KBM-7 (cell line): ENCODE measurements around the gene LHPP.
"Not testable (repeated sequence)": the region's sequence is repeated elsewhere in the genome, so short reads cannot be mapped to it uniquely, and the experiment has no call there.

ENCODE experiments used
- DNase-seq: peaks from one replicate; pipeline ENCODE4 v3.0.0-alpha.2; 2015
- in situ Hi-C: fragments of 300-500 bp; cut with MboI; formaldehyde crosslinking; loops from 2 replicates; pipeline ENCODE4 v1.14.3; 2020; ENCODE audit warnings: low sequenced_read_pairs, low pct_unique_long_range_greater_than_20kb, mixed read lengths

LHPP gene

DNA sequence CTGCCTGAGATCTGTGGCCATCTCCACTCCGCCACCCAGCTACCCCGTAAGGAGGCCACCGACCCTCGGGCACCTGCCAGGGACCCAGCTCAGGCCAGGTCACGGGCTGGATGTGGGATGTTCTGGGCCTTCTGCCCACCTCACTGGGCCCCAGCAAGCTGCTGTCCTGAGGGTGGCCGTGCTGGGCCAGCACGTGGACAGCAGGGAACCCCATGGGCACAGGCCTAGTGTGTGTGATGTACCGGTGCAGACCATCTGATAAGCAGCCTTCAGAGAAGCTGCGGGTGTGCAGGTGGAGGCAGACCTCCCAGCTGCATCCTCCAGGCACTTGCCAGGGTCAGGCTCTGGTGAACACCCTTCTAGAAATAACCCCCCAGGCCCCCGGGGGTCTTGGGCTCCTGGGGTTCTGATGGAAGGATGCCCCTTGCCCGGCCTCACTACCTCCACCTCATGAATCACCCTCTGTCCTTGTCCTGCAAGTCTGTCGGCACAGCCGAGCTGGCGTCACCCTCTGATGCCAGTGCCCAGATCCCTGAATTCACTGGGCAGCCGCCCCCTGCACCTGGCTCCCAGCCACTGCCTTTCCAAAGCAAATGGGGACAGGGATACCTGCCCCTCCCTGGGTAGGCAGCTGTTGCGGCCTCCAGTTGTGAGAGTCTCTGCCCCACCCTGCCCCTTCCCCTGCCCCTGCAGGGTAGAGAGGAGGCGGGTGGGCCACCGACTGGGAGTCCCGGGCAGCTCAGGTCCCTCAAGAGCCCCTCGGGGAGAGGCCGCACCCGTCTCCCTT, 142.8 kb downstream of the LHPP start:
- DNase-seq: no peak
- in situ Hi-C loops: no loop called here

DNA sequence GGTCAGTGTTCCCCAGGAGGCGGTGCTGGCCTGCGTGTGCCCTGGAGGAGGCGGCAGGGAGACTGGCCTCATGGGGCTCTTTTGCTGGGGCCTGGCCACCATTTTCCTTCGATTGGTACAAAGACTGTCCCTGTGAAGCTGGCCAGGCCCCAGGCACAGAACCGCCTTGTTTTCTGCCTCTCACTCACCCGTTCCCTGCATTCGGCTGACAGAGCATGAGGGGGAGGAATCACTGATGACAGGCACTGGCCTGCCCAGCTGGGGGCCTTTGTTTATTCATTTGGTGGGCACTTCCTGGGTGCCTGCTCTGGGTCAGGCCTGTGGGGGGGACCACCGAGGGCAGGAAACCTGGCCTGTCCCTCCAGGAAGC, 143.4 kb downstream of the LHPP start:
- DNase-seq: no peak
- in situ Hi-C loops: no loop called here

DNA sequence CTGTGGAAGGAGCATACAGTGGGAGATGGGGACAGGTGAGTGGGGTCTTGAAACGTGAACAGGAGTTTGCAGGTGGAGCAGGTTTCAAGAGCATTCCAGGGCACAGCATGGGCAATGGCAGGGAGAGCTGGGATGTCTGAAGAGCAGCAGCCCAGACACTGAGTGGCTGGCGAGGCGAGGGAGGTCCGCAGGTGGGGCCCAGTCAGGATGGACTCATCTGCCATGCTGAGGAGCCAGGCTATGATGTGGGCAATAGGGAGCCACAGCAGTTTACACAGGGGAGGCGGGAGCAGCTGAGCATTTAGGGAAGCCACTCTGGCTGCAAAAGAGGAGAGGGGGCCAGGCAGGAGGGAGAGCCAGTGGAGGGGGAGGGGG, 143.8 kb downstream of the LHPP start:
- no peak for DNase-seq
- in situ Hi-C loops: no loop called here

DNA sequence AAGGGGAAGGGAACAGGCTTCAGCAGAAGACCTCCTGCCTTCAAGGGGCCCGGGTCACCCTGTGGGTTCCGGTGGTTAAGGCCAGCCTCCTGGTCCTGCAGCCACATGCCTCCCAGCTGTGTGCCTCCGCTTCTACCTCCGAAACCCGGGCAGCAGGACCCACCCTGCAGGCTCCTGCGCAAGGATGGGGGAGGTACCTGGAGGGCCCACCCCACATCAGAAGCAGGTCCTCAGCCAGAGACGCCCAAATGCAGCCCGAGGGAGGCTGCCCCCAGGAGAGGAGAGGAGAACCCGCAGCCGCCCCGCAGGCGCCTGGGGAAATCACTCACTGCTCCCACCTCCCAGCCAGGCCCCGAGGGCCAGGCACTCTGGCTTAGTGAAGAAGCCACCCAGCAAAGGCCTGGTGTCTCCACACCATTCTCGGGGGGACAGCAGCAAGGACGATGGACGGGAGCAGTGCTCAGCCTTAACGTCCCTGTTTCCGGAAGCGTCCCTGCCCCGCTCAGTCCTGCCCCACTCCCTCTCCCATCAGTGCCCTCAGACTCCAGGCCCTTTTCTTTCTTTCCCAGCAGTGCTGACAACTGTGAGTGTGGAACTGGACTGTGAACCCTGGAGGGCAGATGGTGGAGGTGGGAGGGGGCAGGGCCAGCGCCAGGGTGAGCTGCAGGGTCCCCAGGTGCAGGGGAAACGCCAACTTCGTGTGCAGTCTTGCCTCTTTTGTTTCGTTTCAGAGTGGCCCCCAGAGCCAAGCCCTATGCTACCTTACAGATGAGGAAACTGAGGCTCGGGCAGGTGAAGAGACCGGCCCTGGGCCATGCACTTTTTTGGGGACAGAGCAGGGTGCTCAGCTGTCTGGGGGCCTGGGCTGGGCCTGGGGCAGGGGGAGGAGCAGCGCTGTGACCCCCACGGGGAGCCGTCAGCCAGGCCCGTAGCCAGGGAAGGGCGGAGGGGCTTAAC, 144.5 kb downstream of the LHPP start:
- in situ Hi-C loops: no loop called here
- no peak for DNase-seq

DNA sequence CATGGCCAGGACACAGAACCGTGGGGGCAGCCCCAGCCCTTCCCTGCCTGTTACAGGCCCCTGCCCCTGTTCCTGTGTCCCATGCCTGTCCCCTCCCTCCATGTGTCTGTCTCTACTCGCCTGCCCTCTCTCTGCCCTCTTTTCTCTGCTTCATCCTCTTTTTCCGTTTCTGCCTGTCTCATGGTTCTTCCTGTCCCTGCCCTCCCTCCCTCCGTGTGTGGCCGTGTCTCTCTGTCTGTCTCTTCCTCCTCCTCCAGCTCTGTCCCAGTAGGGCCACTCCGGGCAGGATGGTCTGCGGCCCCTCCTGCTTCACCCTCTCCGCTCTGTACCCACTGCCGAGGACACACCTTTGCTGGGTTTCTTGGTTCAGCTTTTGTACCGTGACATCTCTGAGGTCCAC, 145.2 kb downstream of the LHPP start:
- in situ Hi-C loops: no loop called here
- DNase-seq: peak; percentile 18

DNA sequence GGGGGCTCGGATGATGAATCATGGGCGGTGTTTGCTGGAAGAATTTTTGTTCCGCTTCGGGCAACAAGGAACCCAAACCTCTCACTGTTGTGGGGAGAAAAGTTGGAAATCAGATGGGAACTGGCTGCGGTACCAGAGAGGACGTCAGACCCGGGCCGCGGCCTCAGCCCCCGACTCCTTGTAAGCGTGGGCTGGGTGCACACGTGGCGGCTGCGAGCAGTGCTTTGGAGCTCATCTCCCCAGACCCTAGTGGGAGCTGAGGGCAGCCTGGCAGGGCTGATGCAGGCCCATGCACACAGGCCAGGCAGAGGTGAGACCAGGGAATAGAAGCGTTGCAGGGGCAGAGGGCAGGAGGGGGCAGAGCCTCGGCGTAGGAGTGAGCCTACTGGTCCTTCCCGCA, 146.1 kb downstream of the LHPP start:
- DNase-seq: no peak
- in situ Hi-C loops: no loop called here

DNA sequence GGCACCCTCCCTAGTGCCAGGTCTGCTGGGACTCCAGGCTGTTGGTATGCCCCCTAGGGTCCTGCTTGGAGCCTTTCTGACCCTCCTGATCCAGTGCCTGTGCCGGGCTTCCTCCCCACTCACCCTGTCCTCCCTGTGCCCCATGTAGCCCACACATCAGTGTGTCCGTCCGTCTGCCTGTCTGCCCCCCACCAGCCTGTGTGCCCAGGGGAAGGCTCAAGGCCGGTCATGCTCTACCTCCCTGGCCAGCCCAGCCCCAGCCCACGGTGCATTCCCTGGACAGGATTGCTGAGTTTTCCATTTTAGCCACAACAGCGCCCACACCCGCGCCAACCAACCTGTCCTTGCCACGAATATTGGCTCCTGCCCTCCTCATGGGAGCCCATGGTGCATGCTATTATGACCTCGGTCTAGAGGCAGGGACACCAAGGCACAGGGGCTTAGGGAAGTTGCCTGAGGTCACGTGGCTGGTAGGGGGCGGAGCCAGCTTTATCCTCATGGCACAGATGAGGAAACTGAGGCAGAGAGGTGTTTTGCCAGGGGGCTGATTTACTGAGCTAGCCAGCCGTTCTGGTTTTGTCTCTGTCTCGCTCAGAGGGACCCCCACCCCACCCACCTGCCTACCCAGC, 146.6 kb downstream of the LHPP start:
- DNase-seq: no peak
- in situ Hi-C loops: no loop called here

DNA sequence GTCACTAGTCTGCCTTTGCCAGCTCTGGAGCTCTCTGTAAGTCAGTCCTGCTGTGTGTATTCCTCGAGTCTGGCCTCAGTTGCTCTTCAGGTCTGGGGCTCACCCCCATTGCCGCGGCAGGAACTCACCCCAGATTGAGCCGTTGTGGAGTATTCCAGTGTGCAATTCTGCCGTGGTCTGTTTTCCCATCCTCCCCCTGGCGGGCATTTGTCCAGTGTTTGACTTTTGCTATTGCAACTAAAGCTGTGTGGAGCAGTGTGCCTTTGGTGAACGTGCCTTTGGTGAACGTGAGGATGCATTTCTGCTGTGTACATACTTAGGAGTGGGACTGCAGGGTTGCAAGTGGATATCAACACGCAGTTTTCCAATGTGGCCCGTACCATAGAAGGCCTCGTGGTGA, 148.1 kb downstream of the LHPP start:
- in situ Hi-C loops: no loop called here

DNA sequence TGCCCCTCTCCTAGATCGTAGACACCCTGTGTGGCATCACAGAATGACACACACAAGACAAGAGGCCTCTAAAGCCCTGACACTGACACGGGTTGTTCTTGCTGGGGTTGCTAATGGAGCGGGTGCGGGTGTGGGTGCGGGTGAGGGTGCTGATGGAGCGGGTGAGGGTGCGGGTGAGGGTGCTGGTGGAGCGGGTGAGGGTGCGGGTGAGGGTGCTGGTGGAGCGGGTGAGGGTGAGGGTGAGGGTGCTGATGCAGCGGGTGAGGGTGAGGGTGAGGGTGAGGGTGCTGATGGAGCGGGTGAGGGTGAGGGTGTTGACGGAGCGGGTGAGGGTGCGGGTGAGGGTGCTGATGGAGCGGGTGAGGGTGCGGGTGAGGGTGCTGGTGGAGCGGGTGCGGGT, 148.6 kb downstream of the LHPP start:
- in situ Hi-C loops, DNase-seq: not testable (repeated sequence)

More for the DNA sequence above, 148.1 kb downstream of the LHPP start:
- DNase-seq: no peak

DNA sequence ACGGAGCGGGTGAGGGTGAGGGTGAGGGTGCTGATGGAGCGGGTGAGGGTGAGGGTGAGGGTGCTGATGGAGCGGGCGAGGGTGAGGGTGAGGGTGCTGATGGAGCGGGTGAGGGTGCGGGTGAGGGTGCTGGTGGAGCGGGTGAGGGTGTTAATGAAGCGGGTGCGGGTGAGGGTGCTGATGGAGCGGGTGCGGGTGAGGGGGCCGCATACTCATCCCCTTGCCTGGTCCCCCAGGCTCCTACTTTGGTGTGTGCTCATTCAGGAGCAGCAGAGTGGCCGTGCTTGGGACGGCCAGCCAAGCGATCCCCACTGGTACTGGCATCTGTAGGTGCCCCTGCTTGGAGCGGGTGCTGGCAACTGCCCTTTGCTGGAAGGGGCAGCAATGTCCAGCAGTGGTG, 149.2 kb downstream of the LHPP start:
- DNase-seq, in situ Hi-C loops: not testable (repeated sequence)

DNA sequence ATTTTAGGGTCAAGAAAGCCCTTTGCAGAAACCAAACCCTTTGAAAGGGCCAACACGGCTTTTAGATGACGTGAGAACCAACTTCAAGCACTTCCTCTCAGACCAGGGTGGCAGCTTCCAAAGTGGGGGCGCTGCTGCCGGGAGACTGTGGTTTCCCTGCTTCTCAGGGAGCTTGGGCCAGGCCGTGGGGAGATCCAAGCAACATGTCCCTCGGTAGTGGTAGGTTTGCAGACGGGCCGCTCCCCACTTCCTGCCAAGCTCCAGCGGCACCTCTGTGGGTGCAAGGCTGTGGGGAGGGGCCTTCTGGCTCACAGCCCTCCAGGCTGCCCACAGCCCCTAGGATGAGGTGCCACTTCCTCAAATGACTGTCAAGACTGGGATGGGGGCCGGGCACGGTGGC, 150.1 kb downstream of the LHPP start:
- in situ Hi-C loops: no loop called here
- peak; percentile 83 for DNase-seq

DNA sequence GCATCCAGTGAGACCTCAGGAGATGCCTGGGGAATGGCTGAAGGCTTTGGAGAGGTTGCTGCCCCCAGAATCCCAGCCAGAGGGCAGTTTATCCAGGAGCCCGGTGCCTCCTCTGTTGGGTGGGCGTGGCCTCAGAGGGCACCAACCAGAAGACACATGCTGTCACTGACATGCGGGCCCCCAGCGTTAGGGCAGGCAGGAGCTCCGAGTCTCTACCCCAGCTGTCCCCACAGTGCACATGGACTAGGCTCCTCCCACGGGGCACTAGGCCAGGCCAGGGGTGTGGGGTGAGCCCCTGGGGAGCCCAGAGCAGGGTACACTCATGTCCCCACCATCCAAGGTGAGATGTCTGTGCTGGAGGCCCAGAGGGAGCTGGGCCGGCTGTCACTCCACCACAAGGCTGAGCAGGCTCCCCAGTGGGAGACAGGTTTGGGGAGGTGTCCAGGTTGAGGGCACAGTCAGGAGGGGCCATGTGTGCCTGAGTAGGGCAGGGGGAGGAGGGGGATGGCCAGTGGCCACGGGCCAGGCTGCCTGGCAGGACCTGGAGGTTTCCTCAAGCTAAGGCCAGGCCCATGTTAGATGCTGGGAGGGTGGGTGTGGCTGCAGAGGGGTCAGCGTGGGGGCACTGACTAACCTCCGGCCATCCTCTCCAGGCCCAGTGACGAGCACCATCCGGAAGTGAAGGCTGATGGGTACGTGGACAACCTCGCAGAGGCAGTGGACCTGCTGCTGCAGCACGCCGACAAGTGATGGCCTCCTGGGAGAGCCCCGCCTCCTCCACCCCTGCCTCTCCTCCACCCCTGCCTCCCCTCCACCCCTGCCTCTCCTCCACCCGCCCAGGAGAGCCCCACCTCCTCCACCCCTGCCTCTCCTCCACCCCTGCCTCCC, 151.2 kb downstream of the LHPP start:
- peak; percentile 16 for DNase-seq
- in situ Hi-C loops: no loop called here

DNA sequence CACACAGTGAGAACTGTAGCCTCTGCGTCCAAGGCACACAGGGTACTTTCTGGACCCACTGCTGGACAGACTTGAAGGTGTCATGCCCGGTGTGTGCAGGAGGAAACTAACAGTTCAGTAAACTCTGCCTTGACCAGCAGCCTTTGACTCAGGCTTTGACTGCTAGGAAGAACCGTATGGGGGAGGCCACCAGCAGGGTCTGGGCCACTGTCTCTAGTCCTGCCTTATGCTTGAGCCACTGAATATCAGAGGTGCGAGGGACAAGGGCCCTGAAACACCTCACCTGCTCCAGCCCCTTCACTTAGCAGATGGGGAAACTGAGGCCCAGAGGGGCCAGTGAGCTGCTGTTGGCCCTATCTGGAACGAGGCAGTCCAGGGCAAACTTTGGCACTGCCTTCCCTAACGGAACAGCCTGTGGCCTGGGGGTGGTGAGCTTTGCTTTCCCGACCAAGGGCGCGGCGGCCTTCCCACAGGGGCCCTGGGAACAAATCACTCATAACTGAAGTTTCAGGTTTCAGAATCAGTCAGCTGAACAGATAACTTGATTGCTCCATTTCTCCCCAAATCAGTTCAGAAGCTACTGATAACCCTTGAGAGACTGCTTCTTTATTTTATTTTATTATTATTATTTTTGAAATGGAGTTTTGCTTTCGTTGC, 152.5 kb downstream of the LHPP start:
- in situ Hi-C loops: no loop called here
- no peak for DNase-seq

DNA sequence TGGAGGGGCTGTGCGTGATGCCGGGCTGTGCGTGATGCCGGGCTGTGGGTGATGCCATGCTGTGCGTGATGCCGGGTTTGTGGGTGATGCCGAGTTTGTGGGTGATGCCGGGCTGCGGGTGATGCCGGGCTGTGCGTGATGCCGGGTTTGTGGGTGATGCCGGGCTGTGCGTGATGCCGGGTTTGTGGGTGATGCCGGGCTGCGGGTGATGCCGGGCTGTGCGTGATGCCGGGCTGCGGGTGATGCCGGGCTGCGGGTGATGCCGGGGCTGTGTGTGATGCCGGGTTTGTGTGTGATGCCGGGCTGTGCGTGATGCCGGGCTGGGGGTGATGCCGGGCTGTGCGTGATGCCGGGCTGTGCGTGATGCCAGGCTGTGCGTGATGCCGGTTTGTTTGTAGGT, 153.6 kb downstream of the LHPP start:
- in situ Hi-C loops: no loop called here
- DNase-seq: no peak

DNA sequence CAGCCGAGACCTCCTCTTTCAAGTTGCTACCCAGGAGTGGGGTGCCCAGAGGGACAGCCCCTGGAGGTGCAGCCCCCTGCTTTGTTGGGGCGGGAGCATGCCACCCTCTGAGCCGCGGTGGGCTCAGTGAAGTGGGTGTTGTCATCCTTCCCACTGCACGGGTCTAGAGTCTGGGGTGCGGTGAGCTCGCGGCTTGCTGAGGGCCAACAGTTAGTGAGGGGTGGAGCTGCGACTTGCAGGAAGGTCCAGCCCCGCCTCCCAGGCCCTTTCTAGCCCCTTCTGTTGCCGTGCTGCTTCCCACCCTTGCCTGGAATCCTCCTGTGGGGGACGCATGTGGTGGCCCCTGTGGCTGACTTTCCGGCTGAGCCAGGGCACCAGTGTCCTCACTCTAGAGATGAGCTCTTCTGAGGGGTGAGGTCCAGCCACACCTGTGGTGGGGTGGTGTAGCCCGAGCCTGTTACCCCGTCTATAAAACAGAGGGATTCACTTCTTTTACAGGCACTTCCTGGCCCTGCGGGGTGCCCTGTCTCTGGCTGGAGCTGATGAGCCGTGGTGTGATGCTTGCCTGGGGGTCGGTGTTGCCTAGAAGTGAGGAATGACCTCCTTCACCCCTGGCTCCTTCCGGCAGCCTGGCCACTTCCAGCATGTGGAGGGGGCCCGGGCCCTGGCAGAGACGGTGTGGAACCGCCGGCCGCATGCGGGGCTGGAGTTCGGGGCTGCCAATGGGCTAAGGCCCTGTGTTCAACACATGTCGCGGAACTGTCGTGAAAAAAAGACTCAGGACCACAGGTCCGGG, 154.6 kb downstream of the LHPP start:
- no peak for DNase-seq
- in situ Hi-C loops: no loop called here

DNA sequence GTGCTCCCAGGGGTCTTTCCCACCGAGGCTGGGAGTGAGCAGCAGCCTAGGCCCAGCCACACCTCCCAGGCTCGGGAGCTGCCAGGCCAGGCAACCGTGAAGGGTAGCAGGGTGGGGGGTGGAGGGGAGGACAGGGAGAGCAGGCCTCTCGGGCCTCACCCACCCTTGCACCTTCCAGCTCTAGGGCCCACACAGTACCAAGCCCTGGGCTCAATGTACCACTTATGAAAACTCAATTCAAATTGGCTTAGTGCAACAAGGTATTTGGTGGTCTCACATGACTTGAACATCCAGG, 155.2 kb downstream of the LHPP start:
- no peak for DNase-seq
- in situ Hi-C loops: no loop called here

DNA sequence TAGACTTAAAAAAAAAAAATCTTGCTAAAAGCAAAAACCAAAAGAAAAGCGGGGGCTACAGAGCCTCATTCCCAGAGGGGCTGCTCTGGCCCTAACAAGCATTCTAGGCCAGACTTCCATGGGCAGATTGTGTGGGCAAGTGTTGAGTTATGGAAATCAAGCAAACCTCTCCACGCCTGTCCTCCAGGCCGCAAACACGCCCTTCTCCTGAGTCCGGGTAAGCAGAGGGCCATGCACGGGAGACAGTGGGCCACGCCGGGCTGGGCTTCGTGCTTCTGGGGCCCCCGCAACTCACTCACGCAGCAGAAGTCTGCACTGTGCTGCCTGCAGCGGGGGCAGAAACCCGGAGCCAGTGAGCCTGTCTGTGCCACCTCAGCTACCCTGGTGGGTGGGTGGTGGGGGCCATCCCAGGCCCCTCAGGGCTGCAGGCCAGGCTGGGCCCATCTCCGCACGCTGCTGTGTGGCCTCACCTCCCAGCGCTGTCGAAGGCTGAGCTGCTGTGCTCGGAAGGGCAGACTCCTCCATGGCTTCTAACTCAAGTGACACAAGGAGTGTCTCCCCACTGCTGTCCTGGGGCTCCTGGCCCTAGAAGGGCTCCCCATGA, 156.9 kb downstream of the LHPP start:
- DNase-seq: no peak
- in situ Hi-C loops: no loop called here

DNA sequence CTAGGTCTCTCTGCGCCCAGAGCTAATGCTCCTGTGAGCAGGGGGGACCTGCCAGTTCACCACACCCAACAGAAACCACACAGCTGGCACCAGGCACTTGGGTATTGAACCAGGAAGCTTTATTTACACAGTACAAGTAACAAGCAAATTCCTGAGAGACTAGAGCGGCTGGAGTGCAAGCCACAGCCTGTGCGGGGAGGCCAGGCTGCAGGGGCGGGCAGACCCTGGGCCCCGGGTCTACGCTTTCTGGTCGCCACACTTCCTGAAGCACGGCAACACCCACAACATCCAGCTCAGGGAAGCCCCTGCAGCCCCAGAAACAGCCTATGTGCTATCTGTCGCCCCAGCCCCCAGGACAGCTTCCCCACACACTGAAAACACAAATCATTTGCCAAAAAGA, 157.6 kb downstream of the LHPP start:
- in situ Hi-C loops: no loop called here
- peak; percentile 75 for DNase-seq
